D721Med (cell line): ENCODE results near the gene PCDH17.
A peak's percentile ranks its signal among the peaks of the same experiment; 100 is the strongest.

ENCODE experiments used
- DNase-seq: peaks from one replicate; pipeline ENCODE4 v3.0.0; 2011; ENCODE audit warnings: low spot score; ENCODE audit not compliant: insufficient read length
- FAIRE-seq: peaks from 2 replicates; lab custom pipeline; 2011; peaks lifted over from hg19 to GRCh38; lab: Jason Lieb, UNC
- TF ChIP-seq, protein P1 (sequence below): IDR thresholded peaks from 2 replicates; pipeline ENCODE4 v1.5.1; 2012; ENCODE audit warnings: mild to moderate bottlenecking, control low read depth; ENCODE audit not compliant: insufficient read depth; ENCODE audit errors: missing control alignments

The PCDH17 gene

DNA sequence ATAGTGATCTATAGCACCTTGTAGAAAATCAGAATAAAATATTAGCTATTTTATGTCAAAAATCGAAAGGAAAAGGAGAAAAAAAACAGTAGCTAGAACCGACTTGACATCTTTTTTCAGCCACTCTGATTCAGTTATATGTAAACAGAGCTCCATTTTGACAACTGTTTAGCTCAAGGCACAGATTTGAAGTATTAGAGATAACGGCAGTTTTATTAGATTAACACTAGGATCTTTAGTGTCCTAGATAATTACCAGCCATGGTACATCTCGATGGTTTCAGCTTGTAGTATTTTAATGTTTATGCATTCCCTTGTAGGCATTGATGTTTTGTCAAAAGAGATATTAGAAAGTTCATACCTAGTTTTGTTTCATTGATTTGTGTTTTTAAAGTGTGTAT, 67.3 kb downstream of the PCDH17 start:
- FAIRE-seq: peak; percentile 41
- TF ChIP-seq, protein P1, sequence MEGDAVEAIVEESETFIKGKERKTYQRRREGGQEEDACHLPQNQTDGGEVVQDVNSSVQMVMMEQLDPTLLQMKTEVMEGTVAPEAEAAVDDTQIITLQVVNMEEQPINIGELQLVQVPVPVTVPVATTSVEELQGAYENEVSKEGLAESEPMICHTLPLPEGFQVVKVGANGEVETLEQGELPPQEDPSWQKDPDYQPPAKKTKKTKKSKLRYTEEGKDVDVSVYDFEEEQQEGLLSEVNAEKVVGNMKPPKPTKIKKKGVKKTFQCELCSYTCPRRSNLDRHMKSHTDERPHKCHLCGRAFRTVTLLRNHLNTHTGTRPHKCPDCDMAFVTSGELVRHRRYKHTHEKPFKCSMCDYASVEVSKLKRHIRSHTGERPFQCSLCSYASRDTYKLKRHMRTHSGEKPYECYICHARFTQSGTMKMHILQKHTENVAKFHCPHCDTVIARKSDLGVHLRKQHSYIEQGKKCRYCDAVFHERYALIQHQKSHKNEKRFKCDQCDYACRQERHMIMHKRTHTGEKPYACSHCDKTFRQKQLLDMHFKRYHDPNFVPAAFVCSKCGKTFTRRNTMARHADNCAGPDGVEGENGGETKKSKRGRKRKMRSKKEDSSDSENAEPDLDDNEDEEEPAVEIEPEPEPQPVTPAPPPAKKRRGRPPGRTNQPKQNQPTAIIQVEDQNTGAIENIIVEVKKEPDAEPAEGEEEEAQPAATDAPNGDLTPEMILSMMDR: no peak

GRCh38 chr13:57704031-57704430, 72.5 kb downstream of the PCDH17 start:
- FAIRE-seq (no peak), DNase-seq (no peak)
- TF ChIP-seq, protein P1: no peak

More for the DNA sequence above, 67.3 kb downstream of the PCDH17 start:
- no peak for DNase-seq

DNA sequence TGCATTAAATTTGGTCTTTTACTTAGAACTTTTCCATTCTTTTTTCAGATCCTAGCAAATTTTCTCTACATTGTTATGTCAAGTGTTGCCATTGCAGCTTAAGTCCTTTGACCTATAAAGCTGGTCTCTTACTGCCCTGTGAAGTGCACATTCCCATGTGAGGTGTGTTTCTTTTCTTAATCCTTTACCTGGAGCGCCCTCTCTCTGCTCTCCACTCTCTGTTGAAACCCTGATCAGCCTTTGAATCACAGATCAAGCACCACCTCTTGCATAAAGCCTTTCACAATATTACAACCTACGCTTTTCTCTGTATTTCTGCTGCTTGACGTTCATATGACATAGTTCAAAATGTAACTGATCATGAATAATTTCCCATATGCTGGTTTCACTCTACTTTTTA, 84.8 kb downstream of the PCDH17 start:
- no peak for DNase-seq
- TF ChIP-seq, protein P1: peak; percentile 15
- FAIRE-seq: no peak

- DNase-seq (no peak), FAIRE-seq (no peak)
- TF ChIP-seq, protein P1: no peak
Measured at GRCh38 chr13:57724486-57725272, 93.1 kb downstream of the PCDH17 start.

- DNase-seq (no peak), FAIRE-seq (no peak)
- TF ChIP-seq, protein P1: no peak
Measured at GRCh38 chr13:57725480-57725879, 93.9 kb downstream of the PCDH17 start.

DNA sequence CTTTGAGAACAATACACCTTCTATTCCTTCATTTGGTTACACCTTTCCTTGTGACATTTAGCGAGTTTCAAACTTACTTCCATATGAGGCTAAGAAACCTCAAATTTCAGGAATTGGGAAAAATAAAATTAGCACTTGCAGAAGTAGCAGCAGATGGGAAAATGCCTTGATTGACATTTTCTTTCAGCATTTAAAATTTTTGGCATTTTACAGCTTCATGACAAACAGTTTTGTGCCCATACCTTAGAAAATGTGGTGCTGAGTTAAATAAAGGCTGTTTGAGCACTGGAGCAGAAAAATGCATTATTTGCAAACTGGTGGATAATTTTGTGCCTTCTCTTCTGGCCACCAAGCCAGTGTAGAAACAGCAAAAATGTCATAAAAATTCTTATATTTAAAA, 95.4 kb downstream of the PCDH17 start:
- TF ChIP-seq, protein P1: no peak
- DNase-seq: no peak
- no peak for FAIRE-seq

DNA sequence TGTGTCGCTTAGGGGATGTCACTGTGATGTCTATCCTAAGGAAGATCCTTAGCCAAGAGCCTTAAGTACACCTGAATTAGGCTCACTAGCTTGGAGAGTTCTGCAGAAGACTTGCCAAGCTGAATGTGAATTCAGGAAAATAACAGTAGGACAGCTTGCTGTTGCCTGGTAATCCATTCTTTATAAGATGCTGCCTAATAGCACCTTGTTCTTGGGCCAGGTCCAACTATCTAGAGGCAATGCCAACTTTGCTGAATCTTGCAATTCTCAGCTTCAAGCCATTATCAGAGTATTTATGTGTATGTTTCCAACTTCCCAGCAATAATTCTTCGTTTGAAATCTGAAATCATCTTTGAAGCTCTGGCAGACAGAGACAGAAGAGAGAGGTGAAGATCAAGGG, 102.8 kb downstream of the PCDH17 start:
- DNase-seq (no peak), FAIRE-seq (no peak)
- TF ChIP-seq, protein P1: no peak
